GM21528 (cell line): Measurements from ENCODE around the gene MESP2.

ENCODE experiments used
- ATAC-seq: cut with Tn5 transposase; IDR thresholded peaks from one replicate; pipeline ENCODE4 v1.9.1; 2021; ENCODE audit warnings: mild to moderate bottlenecking, moderate library complexity; ENCODE audit not compliant: unreplicated experiment, low FRiP score

The MESP2 gene

DNA sequence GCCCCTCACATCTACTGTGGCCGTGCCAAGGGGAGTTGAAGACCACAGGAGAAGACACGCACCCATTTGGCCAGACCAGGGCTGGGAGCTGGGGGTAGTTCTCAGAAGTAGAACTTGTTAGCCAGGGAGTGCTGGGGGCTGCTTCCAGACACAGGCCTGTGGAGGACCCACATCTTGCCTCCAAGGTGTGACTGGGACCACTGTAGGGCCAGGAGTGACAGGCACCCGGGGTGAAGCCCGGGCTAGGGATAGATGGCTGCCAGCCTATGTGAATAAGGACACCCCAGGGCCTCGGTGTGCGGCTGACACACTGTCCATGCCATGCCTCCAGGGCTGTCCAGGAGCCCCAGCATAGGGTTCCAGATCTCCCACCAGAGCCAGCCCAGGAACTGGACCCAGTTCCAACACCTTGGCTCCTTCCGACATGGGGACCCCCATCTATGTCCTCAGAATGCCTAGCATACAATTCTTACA, 36.8 kb downstream of the MESP2 start:
- no peak for ATAC-seq

DNA sequence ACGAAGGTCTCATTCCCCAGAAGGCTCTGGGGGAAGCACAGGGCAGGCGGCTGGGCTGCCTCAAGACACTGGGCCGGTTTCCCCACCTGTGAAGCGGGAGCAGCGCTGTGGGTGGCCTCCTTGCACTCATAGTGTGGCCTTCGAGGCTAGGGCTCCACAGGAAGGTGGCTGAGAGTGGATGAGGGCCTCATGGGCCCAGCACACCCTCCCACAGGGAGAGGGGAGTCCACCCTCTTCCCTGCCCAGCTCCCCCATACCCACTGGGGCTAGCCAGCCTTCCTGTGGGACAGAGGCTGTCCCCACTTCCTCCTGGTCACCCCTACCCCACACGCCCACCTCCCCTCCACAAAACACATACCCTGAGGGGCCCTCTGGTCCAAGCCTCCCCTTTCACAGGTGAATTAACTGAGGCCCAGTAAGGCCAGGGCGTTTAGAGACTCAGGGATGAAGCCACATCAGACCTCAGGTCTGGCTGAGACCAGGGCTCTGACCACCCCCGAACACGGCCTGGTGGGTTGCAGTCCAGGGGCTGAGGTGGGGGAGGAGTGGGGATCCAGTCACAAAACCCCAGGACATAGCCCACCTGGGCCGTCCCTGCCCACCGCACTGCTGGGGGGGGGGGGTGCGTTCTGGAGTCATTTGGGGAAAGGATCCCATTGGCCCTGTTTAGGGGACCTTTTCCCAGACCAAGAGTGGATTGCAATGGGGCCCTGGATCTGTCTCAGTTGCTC, 37.4 kb downstream of the MESP2 start:
- ATAC-seq: no peak

DNA sequence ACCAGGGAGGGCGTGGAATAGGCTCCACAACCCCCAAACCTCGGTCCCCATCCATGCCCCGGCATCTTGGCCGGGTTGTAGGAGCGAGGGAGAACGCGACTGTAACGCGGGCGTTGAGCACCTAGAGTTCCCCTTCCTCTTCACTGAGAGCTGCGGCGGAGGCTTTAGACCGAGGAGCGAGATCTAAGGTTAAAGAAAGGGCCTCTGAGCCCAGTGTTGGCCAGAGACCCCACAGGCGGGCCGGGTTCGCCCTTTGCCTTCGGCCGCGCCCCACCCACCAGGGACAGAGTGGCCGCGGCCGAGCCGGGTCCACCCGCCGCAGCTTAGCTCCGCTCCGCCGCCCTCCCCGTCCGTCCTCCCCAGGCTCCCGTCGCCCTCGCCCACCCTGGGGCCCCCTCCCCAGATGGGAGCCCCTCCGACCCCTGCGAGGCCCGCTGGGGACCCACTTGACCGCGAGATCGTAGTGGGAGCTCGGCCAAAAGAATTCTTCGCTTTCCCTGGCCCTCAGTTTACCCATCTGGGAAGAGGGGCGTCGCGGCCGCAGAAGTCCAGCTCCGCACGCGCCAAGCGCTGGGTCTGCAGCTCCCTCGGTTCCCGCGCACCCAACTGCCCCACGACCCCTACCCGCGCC, 38.1 kb downstream of the MESP2 start:
- no peak for ATAC-seq

DNA sequence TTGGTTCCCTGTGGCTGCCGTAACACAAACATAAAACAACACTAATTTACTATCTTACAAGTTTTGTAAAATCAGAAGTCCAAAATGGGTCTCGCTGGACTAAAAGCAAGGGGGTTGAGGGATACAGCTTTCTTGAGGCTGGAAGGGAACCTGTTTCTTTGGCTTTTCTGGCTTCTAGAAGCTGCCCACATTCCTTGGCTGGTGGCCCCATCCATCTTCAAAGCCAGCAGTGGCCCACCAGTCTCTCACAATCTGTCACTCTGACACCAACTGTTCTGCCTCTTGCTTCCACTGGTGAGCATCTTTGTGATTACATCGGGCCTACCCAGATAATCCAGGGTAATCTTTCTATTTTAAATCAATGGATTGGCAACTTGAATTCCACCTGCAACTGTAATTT, 39.6 kb downstream of the MESP2 start:
- ATAC-seq: no peak

DNA sequence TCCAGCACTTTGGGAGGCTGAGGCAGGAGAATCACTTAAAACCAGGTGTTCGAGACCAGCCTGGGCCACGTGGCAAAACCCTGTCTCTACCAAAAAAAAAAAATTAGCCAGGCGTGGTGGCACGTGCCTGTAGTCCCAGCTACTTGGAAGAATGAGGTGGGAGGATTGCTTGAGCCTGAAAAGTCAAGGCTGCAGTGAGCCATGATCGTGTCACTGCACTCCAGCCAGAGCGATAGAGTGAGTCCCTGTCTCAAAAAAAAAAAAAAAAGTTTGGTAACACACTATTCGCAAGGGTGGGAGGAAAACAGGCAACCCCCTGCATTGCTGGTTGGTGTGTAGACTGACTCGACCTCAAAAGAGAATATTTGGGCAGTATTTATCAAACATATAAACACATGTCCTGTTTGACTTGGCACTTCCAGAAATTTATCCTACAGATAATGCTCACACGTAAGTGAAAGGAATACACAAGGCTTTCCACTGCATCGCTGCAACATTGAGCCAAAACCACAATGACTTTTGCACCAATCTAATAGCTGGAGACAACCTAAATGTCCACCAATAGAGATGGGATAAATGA, 41.7 kb downstream of the MESP2 start:
- ATAC-seq: no peak

DNA sequence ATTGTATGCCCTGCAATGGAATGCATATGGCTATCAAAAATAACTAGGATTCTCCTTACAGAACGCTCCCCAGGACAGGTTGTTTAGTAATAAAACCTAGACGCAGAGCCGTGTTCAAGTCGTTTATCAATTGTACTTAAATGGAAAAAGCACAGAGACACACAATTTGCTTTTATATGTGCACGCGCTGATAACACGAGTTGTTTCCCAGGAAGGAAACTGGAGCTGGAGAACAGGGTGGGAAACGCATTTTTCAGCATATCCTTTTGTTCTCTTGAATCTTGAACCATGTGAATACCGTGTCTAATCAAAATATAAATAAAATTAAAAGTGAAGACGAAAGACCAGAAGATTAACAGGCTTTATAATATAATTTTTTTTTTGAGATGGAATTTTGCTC, 42.2 kb downstream of the MESP2 start:
- no peak for ATAC-seq

DNA sequence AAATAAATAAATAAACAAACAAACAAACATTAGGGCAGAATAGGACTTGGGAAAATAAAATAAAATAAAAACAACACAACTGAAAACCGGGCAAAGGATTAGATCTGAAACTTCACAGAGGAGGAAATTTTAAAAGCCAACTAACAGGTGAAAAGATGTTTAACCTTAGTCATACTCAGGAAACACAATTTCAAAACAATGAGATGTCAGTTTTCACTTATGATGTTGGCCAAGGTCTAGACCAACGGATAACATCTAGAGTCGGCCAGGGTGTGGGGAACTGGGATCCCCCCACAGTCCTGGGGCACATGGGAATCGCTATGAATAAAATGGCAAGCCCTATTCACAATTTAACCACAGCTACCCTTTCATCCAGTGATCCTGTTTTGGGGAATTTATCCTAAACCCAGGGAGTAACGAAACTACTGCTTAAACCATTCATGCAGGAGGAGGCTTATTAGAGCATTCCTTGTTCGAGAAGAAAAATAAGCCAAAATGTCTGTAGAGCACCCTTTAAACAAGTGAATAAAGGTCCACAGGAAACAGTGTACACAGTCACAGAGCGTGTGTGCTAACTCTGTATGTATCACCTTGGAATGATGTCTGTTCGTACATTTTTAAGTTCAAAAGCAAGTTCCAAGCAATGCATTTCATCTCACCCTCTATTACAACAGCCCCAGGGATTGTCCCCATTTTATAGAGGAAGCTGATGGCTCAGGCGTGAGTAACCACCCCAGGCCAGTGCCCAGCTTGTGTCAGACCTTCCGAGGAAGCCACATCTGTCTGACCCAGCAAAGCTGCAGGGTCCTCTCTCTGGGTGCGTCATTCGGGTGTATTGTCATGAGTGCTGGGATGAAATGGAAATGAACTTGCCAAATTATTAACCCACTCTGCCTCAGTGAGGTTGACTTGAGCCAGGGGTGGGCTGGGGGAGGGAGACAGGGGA, 44.8 kb downstream of the MESP2 start:
- no peak for ATAC-seq

DNA sequence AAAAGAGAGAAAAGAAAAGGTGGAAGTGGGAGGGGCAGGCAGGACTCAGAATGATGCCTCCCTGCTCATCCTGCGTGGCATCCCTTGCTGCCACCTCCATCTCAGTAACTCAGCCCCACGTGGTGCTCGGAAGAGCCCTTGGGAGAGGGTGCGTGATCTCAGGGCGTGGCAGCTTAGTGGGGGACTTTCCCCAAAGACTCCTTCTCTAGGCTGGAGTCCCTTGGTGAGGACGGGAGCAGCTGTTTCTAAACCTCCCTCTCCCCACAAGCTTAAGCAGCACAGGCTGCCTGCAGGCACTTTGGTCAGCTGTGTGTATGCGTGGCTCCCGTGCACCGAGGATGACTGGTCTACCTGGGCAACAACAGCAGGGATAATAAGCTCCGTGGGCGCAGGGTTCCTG, 45.9 kb downstream of the MESP2 start:
- no peak for ATAC-seq

DNA sequence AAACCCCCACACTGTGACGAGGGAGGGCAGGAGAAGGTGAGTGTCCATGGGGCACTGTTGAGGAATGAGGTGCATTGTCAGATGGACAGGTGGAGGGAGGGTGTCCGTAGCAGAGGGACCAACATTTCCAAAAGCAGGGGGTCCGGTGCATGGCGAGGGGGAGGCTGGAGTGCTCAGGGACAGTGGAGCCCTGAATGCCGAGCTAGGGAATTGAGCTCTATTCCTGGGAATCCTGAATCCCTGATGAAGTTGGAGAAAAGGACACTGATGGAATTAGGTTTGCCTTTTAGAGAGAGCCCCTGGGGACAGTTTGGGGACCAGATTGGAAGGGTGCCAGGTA, 46.4 kb downstream of the MESP2 start:
- no peak for ATAC-seq

DNA sequence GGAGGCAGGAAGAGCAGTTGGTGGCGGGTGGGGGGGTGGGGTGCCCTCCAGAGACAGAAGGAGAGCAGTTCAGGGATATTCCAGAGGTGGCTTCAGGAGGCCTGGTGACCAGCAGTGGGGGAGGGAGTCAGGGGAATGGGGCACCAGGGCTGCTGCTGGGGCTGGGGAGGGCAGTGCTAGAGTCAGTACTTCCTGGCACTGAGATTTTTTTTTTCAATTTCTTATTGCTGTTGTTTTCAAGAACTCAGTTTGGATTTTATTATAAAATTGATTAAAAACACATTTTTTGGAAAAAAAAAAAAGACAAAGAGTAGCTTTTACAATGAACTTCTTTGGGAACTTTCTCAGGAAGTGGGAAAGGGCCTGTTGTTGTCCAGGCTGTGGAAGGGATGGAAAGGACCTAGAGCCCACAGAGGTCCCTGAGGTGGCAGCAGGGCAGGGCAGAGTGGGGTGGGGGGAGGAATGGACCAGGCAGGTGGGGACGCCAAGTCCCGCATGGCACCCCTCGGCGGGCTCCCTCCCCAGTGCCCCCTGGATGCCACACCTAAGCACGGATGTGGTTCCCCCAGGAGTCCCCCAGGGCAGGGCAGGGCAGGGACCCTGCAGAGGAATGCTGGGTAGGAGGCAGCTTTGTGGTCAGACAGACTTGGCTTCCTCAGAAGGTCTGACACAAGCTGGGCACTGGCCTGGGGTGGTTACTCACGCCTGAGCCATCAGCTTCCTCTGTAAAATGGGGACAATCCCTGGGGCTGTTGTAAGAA, 47.0 kb downstream of the MESP2 start:
- ATAC-seq: no peak

DNA sequence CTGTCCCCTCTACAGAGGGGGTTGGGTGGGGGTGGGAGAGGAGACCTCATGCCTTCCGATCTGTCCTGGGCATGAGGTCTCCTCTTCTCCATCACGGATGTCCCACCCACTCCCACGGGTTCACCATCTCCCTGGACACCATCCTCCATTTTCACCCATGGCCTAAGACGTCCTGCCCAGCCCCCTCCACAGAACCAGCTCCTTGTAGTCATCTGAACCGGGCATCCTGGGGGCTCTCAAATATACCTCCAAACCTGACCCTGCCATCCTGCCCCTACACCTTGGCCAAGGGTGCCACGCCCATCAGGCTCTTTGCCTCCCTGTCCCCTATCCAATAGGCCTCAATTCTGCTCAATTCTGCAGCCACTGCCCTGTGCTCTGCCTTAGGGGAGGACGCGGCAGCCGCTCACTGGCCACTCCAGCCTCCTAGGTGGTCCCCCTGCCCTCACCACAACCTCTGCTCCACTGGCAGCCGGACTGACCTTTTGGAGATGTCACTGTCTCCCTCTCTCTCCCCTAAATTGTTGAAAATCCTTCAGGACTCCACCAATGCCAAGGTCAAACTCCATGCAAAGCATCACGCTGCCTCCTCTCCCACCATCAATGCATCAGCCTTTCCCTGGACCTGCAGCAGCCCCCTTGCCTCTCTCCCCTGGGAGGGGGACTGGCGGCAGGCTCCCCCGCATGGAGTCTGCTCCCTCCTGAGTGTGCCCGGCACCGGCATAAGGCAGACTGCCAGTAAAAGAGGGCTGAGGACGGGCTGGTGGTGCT, 47.9 kb downstream of the MESP2 start:
- ATAC-seq: no peak

DNA sequence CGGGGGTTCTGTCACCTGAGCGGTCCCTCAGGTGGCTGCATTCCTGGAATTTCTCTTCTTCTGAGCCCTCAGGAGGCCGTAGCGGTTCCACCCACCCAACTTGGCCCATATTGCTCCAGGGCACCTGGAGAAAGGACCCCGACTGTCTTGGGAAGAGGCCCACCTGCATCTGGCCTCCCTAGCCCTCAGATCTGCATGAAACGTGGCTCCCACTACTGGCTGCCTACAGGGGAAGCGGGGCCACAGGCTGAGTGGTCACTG, 48.4 kb downstream of the MESP2 start:
- no peak for ATAC-seq

DNA sequence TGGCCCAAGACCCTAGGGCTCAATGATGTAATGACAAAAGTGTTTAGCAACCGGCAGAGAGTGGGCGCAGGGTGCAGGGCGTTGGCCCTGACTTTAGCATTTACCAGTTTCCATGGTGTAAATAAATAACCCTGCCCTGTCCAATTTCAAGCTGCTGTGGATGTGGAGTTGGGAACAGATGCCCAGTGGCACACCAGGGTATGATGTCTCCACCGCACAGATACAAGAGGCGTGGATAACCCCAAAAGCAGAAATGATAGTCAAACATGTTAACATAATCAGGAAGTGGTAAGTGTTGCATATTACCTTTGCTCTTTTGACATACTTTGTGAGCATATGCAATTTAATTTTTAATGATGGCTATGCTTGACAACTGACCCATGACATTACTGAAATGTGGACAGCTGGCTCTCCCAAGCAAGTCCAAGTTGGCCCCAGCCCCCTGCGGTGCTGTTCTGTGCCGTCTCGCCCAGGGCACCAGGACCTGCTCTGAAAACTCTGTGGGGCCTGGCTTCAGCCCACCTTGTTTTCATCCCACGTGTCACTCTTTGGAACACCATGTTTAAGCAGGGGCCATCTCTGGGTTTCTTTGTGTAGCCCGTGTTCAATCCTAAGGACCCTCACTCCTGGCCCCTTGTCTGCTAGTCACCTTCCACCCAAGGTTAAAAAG, 49.3 kb downstream of the MESP2 start:
- no peak for ATAC-seq

DNA sequence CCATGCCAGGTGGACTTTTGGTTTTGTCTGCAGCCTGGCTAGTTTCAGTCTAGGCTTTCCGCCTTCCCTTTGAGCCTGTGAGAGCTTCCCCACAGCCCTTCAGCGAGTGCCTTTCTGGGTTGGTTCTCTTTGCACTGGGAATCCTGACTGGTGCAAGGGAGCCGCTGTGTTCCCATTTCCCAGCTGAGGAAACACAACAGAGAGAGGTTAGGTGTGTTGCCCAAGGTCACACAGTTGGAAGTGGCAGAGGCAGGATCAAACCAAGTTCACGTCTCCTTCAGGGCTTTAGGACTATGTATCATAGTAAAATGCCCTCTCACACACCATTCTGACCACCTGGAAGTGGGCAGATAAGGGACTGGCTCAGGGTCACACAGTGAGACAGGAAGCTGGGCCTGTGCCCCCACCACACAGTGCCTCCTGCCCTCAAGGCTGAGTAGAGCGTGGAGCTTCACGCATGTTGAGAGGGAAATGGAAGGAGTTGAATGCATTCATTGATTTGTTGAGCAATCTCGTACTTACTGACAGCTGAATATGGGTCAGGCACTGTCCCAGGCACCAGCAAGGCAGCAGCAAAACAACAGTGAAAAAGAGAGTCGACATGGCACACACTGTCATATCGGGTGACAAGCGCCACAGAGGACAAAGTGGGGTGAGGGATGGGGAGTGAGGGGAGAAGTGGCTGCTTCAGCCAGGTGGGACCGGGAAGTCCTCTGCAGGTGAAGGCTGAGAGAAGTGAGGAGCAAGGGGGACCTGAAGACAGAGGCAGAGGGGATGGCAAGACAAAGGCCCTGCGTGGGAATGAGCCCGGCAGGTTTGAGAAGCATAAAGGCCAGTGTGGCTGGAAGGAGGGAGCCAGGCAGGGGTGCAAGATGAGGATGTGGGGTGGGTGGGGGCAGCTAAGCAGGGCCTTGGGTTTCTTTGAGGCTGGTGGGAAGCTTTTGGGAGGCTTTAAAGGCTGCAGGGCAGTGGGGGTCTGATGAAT, 50.8 kb downstream of the MESP2 start:
- ATAC-seq: no peak

DNA sequence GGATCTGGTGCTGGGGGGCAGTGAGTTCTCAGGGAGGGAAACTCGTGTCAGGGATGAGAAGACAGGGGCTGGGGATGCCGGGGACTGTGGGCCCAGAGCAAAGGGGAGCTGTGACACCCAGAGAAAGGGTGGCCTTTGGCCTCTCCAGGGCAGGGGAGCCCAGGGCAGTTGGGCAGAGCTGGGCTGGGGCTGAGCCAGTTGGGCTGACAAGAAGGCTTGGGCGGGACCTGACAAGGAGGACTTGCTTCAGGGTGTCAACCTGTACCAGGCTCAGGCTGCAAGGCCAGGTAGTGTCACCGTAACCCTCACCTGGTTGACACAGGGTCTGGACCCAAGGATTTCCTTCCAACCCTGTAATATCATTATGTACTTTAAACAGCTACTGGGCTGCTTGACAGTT, 51.7 kb downstream of the MESP2 start:
- no peak for ATAC-seq
